Measurements from ENCODE around the gene IDH2.

GRCh38 chr15:90072978-90073640 lies 29.2 kb downstream of the IDH2 start:
- TF ChIP-seq POLR2A (IDR thresholded peaks at IDR 0.05) (no peak), CTCF (IDR thresholded peaks at IDR 0.05) (no peak)

All from testis (tissue), 2 donors.